Measurements from ENCODE around the gene FAM53B.
"Not testable (repeated sequence)": the region's sequence is repeated elsewhere in the genome, so short reads cannot be mapped to it uniquely, and the experiment has no call there.

FAM53B gene

GRCh38 chr10:124748166-124748565 lies 4.0 kb upstream of the FAM53B start:
- no peak for DNase-seq (ENCODE audit: low read depth)
- no peak overlapping the region for H3K4me3 ChIP-seq (ENCODE audit: low read length)
- TF ChIP-seq, protein P1, sequence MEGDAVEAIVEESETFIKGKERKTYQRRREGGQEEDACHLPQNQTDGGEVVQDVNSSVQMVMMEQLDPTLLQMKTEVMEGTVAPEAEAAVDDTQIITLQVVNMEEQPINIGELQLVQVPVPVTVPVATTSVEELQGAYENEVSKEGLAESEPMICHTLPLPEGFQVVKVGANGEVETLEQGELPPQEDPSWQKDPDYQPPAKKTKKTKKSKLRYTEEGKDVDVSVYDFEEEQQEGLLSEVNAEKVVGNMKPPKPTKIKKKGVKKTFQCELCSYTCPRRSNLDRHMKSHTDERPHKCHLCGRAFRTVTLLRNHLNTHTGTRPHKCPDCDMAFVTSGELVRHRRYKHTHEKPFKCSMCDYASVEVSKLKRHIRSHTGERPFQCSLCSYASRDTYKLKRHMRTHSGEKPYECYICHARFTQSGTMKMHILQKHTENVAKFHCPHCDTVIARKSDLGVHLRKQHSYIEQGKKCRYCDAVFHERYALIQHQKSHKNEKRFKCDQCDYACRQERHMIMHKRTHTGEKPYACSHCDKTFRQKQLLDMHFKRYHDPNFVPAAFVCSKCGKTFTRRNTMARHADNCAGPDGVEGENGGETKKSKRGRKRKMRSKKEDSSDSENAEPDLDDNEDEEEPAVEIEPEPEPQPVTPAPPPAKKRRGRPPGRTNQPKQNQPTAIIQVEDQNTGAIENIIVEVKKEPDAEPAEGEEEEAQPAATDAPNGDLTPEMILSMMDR (IDR thresholded peaks at IDR 0.05; ENCODE audit: insufficient read depth, low read depth, low read length, missing control alignments): no peak

GRCh38 chr10:124747745-124748144 lies 3.6 kb upstream of the FAM53B start:
- no peak for DNase-seq (ENCODE audit: low read depth)
- TF ChIP-seq, protein P1 (IDR thresholded peaks at IDR 0.05; ENCODE audit: insufficient read depth, low read depth, low read length, missing control alignments): no peak
- H3K4me3 ChIP-seq (ENCODE audit: low read length): no peak overlapping the region

DNA sequence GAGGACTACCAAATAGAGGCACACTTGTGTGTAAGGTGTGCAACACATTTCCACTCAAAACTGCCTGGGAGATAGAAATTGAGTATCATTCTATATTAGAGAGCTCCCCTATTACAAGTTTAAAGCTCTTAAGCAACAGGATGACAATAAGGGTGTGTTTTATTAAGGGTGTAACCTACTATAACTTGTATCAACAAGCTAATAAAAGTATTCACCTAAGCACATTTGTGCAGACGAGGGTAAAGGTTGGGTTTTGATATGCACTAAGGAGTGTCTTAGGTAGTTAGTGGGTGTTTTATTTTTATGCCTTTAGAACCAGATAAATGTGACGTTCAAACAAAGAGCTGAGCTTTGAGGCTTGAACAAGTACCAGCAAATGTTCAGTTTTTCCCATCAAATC lies 2.8 kb upstream of the FAM53B start:
- DNase-seq (ENCODE audit: low read depth): peak; percentile 77
- TF ChIP-seq, protein P1 (IDR thresholded peaks at IDR 0.05; ENCODE audit: insufficient read depth, low read depth, low read length, missing control alignments): no peak
- H3K4me3 ChIP-seq (ENCODE audit: low read length): no peak overlapping the region

DNA sequence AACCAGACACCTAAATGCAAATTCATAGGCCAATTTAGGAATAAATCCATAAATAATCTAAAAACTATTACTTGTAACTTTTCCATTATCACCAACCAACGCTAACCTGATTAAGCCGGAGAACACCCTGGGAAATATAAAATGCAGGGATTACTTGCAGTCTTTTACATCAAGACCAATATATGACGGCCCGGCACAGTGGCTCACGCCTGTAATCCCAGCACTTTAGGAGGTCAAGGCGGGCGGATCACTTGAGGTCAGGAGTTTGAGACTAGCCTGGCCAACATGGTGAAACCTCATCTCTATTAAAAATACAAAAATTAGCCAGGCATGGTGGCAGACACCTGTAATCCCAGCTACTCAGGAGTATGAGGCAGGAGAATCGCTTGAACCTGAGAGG lies 2.3 kb upstream of the FAM53B start:
- H3K4me3 ChIP-seq (ENCODE audit: low read length); DNase-seq (ENCODE audit: low read depth): not testable (repeated sequence)

- TF ChIP-seq, protein P1 (IDR thresholded peaks at IDR 0.05; ENCODE audit: insufficient read depth, low read depth, low read length, missing control alignments): peak; percentile 41
- peak; percentile 97 for DNase-seq (ENCODE audit: low read depth)
- no peak overlapping the region for H3K4me3 ChIP-seq (ENCODE audit: low read length)
Observed at GRCh38 chr10:124745673-124746072, 1.5 kb upstream of the FAM53B start.

GRCh38 chr10:124745252-124745651 lies 1.1 kb upstream of the FAM53B start:
- no peak overlapping the region for H3K4me3 ChIP-seq (ENCODE audit: low read length)
- no peak for DNase-seq (ENCODE audit: low read depth)
- TF ChIP-seq, protein P1 (IDR thresholded peaks at IDR 0.05; ENCODE audit: insufficient read depth, low read depth, low read length, missing control alignments): no peak

DNA sequence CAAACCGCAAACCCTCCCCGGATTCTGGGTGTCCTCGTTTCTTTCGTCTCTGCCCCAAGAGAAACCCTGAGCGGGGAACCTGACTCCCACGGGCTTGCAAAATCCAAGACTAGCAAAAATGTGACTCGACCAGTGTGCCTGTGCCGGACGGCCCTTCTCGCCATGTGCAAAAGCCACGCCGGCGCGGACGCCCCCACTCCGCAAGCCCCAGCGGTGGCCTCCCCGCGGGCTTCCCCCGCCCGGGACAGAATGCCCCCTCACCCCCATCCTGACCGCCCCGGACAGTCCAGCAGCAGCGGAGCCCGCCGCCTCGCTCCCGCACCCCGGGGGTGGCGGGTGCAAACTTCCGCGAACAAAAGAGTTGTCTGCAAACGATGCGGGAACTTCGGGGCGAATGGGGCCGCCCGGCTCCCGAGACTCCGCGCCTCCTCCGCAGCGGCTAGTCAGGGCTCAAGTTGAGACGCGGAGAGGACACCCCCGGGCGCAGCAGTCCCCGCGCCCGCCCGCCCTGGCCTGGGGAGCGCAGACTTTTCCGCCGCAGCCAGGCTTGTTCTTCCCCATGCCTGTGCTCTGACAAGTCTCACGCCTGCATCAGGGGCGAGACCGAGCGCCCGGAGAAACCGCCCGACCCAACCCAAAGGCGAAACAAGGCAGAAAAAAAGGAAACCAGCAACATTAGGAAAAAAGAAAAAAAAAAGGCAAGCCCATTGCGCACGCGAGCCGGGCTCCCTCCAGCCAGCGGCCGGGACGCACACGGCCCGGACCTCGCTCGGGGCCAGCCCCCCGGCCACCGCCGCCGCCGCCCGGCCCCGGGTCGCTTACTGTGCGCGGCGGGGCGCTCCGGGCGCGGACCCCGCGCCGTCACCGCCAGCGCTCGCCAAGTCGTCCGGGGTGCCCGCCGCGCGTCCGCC lies 732 bp downstream of the FAM53B start:
- DNase-seq (ENCODE audit: low read depth): peak; percentile 57
- TF ChIP-seq, protein P1 (IDR thresholded peaks at IDR 0.05; ENCODE audit: insufficient read depth, low read depth, low read length, missing control alignments): no peak
- H3K4me3 ChIP-seq (ENCODE audit: low read length): peak overlapping the region; percentile 75

All from epithelial cell of esophagus (primary cell).